Natural killer cell (primary cell): ENCODE data around the gene KIAA1586. TPM values are rescaled to one million over a fixed set of nuclear protein-coding genes. Genes with fewer than 3 reads are reported as not detected.
"Not testable (repeated sequence)": the region's sequence is repeated elsewhere in the genome, so short reads cannot be mapped to it uniquely, and the experiment has no call there.

ENCODE experiments used
- ATAC-seq, 3 donors: fragments of 150-1000 bp in 2 of 3; fragments of 200-7000 bp in 1 of 3; cut with Tn5 transposase; 1 replicate in 1 of 3; 2 replicates in 2 of 3; pipeline ENCODE4 v1.10.0; 2021; ENCODE audit warnings: mild to moderate bottlenecking in 2 of 3, moderate library complexity in 2 of 3
- DNase-seq, 2 donors: peaks; one replicate each; pipeline versions ENCODE4 v3.0.0 to v3.0.0-alpha.2; 2013 to 2021; ENCODE audit warnings: mixed read lengths in 1 of 2
- H3K27ac ChIP-seq: one replicate; pipeline ENCODE4 v1.5.1; 2013; ENCODE audit warnings: mild to moderate bottlenecking, low read length
- H3K27me3 ChIP-seq: one replicate; pipeline ENCODE4 v1.6.1; 2013; ENCODE audit warnings: low read length; ENCODE audit not compliant: control insufficient read depth, insufficient read depth
- H3K36me3 ChIP-seq: one replicate; pipeline ENCODE4 v1.6.1; 2013; ENCODE audit warnings: low read length; ENCODE audit not compliant: control insufficient read depth, insufficient read depth
- H3K4me1 ChIP-seq: one replicate; pipeline ENCODE4 v1.6.1; 2013; ENCODE audit warnings: low read length; ENCODE audit not compliant: control insufficient read depth, insufficient read depth
- H3K4me3 ChIP-seq: one replicate; pipeline ENCODE4 v1.5.1; 2013; ENCODE audit warnings: low read length
- H3K9me3 ChIP-seq: one replicate; pipeline ENCODE4 v1.6.1; 2013; ENCODE audit warnings: low read length; ENCODE audit not compliant: control insufficient read depth, insufficient read depth
- H3K27ac Mint-ChIP-seq, 2 donors: one replicate each; pipeline ENCODE4 v1.8.0; 2022; ENCODE audit warnings: mild to moderate bottlenecking in 2 of 2, mixed read lengths in 2 of 2, moderate library complexity in 1 of 2
- H3K27me3 Mint-ChIP-seq, 2 donors: one replicate each; pipeline ENCODE4 v1.8.0; 2022; ENCODE audit warnings: low read depth in 2 of 2, mixed read lengths in 2 of 2
- H3K36me3 Mint-ChIP-seq: one replicate; pipeline ENCODE4 v1.8.0; 2022; ENCODE audit warnings: mixed read lengths
- H3K4me1 Mint-ChIP-seq, 2 donors: one replicate each; pipeline ENCODE4 v1.8.0; 2022; ENCODE audit warnings: mixed read lengths in 2 of 2
- H3K4me3 Mint-ChIP-seq: one replicate; pipeline ENCODE4 v1.8.0; 2022; ENCODE audit warnings: mild to moderate bottlenecking, moderate library complexity, mixed read lengths
- H3K9me3 Mint-ChIP-seq, 2 donors: one replicate each; pipeline ENCODE4 v1.8.0; 2022; ENCODE audit warnings: mixed read lengths in 2 of 2
- CTCF ChIP-seq: fragments of 200-600 bp; IDR thresholded peaks from one replicate; pipeline ENCODE4 v1.8.0; 2022; ENCODE audit warnings: antibody characterized with exemption
- WGBS: methylation state at CpG from one replicate; pipeline ENCODE4 v1.1.7; 2013; ENCODE audit warnings: missing lambda C conversion rate; ENCODE audit not compliant: insufficient coverage; 5-methylcytosine and 5-hydroxymethylcytosine counted together
- intact Hi-C: fragments of 100-400 bp; cut with micrococcal nuclease; formaldehyde crosslinking; loops from one replicate; pipeline ENCODE4 v1.14.2; 2022
- total RNA-seq, 4 donors: library from RNA; stranded (reverse); fragments of 120-200 nt in 1 of 4; gene quantifications; one replicate each; pipeline versions ENCODE4 v1.2.3 to v1.2.4, GENCODE V29; 2013 to 2022

KIAA1586 gene
- total RNA-seq, 3 donors from 2014 or later (not counting 1 experiment from before 2014, with no cell fraction given) = 11.2 to 14.2 (median 12.3) TPM

GRCh38 chr6:57087916-57088315 lies 41.4 kb downstream of the KIAA1586 start:
- ATAC-seq (no peak), DNase-seq (no peak)
- intact Hi-C loops = loop anchor here (2.0 kb wide), 2 partner anchors 41 to 135 kb away; partner anchors contain the start of genes KIAA1586 and RAB23
- WGBS = 86% methylated on average over 3 of the region's 4 CpGs
- no peak for TF ChIP-seq CTCF
- no peak overlapping the region for H3K27ac Mint-ChIP-seq
- no peaks in the 10 kb centered on the region for H3K27me3 Mint-ChIP-seq
- Histone ChIP-seq H3K9me3 (no peaks in the 10 kb centered on the region), H3K27me3 (no peaks in the 10 kb centered on the region), H3K4me3 (no peak overlapping the region), H3K36me3 (no peaks in the 10 kb centered on the region), H3K27ac (no peak overlapping the region), H3K4me1 (peaks cover 6% of the 10 kb centered on the region)
- no peak overlapping the region for H3K4me3 Mint-ChIP-seq
- peaks cover 22 to 26% of the 10 kb centered on the region in 2 donors for H3K4me1 Mint-ChIP-seq
- no peaks in the 10 kb centered on the region for H3K9me3 Mint-ChIP-seq
- no peaks in the 10 kb centered on the region for H3K36me3 Mint-ChIP-seq

GRCh38 chr6:57089265-57089664 lies 42.8 kb downstream of the KIAA1586 start:
- no peak for TF ChIP-seq CTCF
- Mint-ChIP-seq H3K36me3 (no peaks in the 10 kb centered on the region), H3K4me3 (peak overlapping the region; percentile 94), H3K27me3 (no peaks in the 10 kb centered on the region), H3K27ac (peak overlapping the region; percentile 87 to 93), H3K9me3 (no peaks in the 10 kb centered on the region), H3K4me1 (peaks cover 31 to 35% of the 10 kb centered on the region in 2 donors)
- H3K9me3 ChIP-seq = no peaks in the 10 kb centered on the region
- DNase-seq (no peak), ATAC-seq (no peak)
- intact Hi-C loops = loop anchor here (1.0 to 2.0 kb wide), 3 partner anchors 42 to 134 kb away; partner anchors contain the start of genes BAG2, KIAA1586 and RAB23
- no CpG with 5 or more reads among the region's 3 CpGs for WGBS
- H3K27ac ChIP-seq = peak overlapping the region; percentile 78
- peaks cover 6% of the 10 kb centered on the region for H3K4me1 ChIP-seq
- H3K27me3 ChIP-seq = no peaks in the 10 kb centered on the region
- peak overlapping the region; percentile 71 for H3K4me3 ChIP-seq
- no peaks in the 10 kb centered on the region for H3K36me3 ChIP-seq

- peak within 1 kb of the TSS; percentile 87 to 93 for H3K27ac Mint-ChIP-seq
- TF ChIP-seq CTCF = no peak
- 0% methylated on average over 44 of the region's 58 CpGs for WGBS
- intact Hi-C loops = loop anchor here (1.0 to 2.0 kb wide), 3 partner anchors 43 to 133 kb away; partner anchors contain the start of genes BAG2, KIAA1586 and RAB23
- Histone ChIP-seq H3K4me3 (peak within 1 kb of the TSS; percentile 71), H3K27ac (peak within 1 kb of the TSS; percentile 78), H3K4me1 (peaks cover 6% of the 10 kb centered on the region), H3K36me3 (no peaks in the 10 kb centered on the region), H3K9me3 (no peaks in the 10 kb centered on the region), H3K27me3 (no peaks in the 10 kb centered on the region)
- DNase-seq = peak; percentile 93 to 96
- no peaks in the 10 kb centered on the region for H3K9me3 Mint-ChIP-seq
- peaks cover 31 to 35% of the 10 kb centered on the region in 2 donors for H3K4me1 Mint-ChIP-seq
- ATAC-seq = peak; percentile 91 to 97 (median 93)
- no peaks in the 10 kb centered on the region for H3K36me3 Mint-ChIP-seq
- no peaks in the 10 kb centered on the region for H3K27me3 Mint-ChIP-seq
- peak within 1 kb of the TSS; percentile 94 for H3K4me3 Mint-ChIP-seq
These were observed 43.4 kb downstream of the KIAA1586 start, which contains the start of gene ZNF451 for GRCh38 chr6:57089687-57090457. ZNF451 (plus strand) TSS chr6:57090188; CDS start chr6:57090254, 66 bp downstream.

- H3K27me3 Mint-ChIP-seq, H3K4me3 ChIP-seq, H3K36me3 Mint-ChIP-seq, intact Hi-C loops, H3K27ac ChIP-seq, H3K27me3 ChIP-seq, H3K36me3 ChIP-seq, H3K9me3 Mint-ChIP-seq, H3K4me1 ChIP-seq, H3K9me3 ChIP-seq, DNase-seq: not testable (repeated sequence)
- H3K4me1 Mint-ChIP-seq = peaks cover 32 to 35% of the 10 kb centered on the region in 2 donors
- H3K4me3 Mint-ChIP-seq = peak overlapping the region; percentile 94
- peak overlapping the region; percentile 87 to 93 for H3K27ac Mint-ChIP-seq
- no CpG with 5 or more reads among the region's 27 CpGs for WGBS
- peak; percentile 17 to 42 (median 37) for ATAC-seq
These were observed 44.1 kb downstream of the KIAA1586 start for GRCh38 chr6:57090458-57091067.

- H3K4me1 Mint-ChIP-seq = peaks cover 35 to 36% of the 10 kb centered on the region in 2 donors
- not testable (repeated sequence) for H3K27ac ChIP-seq
These were observed 44.9 kb downstream of the KIAA1586 start for GRCh38 chr6:57091375-57091774.

More at GRCh38 chr6:57091375-57091774, 44.9 kb downstream of the KIAA1586 start:
- Mint-ChIP-seq H3K4me3 (peak overlapping the region; percentile 65), H3K27ac (peak overlapping the region; percentile 70 to 82)
- H3K36me3 ChIP-seq, H3K9me3 Mint-ChIP-seq, H3K4me1 ChIP-seq, ATAC-seq, H3K9me3 ChIP-seq, intact Hi-C loops, DNase-seq, H3K27me3 ChIP-seq, H3K36me3 Mint-ChIP-seq, H3K4me3 ChIP-seq, H3K27me3 Mint-ChIP-seq: not testable (repeated sequence)
- 97% methylated on average over 5 of the region's 7 CpGs for WGBS
